Activated T-cell treated with anti-CD3 and anti-CD28 coated beads, Interleukin-2, amount 50 U/mL, for 72 hours (primary cell): ENCODE measurements around the gene SLC24A5. TPM values are rescaled to one million over a fixed set of nuclear protein-coding genes. Genes with fewer than 3 reads are reported as not detected.

ENCODE experiments used
- ATAC-seq, 2 donors: fragments of 150-1000 bp; cut with Tn5 transposase; replicated peaks in 1 of 2; 2 replicates each; pipeline ENCODE4 v1.10.0; 2021; ENCODE audit warnings: moderate library complexity in 2 of 2, mild to moderate bottlenecking in 1 of 2
- DNase-seq, 2 donors: peaks; one replicate each; pipeline ENCODE4 v3.0.0; 2021 to 2022; ENCODE audit warnings: mixed read lengths in 1 of 2
- H3K27ac Mint-ChIP-seq: one replicate; pipeline ENCODE4 v1.8.0; 2022; ENCODE audit warnings: mild to moderate bottlenecking, moderate library complexity, mixed read lengths
- H3K27me3 Mint-ChIP-seq: one replicate; pipeline ENCODE4 v1.8.0; 2022; ENCODE audit warnings: low read depth, mixed read lengths
- H3K36me3 Mint-ChIP-seq, 2 donors: one replicate each; pipeline ENCODE4 v1.8.0; 2022; ENCODE audit warnings: mixed read lengths in 2 of 2, mild to moderate bottlenecking in 1 of 2; ENCODE audit not compliant: insufficient read depth in 2 of 2
- H3K4me1 Mint-ChIP-seq: one replicate; pipeline ENCODE4 v1.8.0; 2022; ENCODE audit warnings: low read depth, mixed read lengths
- H3K4me3 Mint-ChIP-seq, 2 donors: one replicate each; pipeline ENCODE4 v1.8.0; 2022; ENCODE audit warnings: mild to moderate bottlenecking in 2 of 2, mixed read lengths in 2 of 2, moderate library complexity in 2 of 2
- H3K9me3 Mint-ChIP-seq, 2 donors: one replicate each; pipeline ENCODE4 v1.8.0; 2022; ENCODE audit warnings: mixed read lengths in 2 of 2
- total RNA-seq, 2 donors: library from RNA; stranded (reverse); gene quantifications; one replicate each; pipeline ENCODE4 v1.2.3, GENCODE V29; 2022

The SLC24A5 gene
- total RNA-seq, 2 donors from 2014 or later = not detected

DNA sequence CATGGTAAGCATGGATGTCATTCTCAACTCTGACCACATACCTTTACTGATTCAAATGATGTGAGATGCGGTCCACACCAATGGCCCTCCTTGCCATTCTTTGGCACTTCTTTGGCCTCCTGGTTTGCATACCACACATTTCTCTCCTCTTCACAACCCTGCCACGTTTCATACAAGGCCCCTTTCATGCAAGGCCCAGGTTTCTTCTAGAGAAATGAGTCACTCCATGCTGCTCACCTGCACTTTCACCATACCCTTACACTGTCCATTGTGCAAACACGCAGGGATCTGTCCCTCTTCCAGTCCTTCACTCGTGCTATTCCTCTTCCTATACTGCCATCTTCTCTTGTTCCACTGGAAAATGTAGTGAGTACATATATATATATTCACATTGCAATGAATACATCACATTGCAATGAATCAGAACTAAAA is 24.4 kb upstream of the SLC24A5 start:
- no peak overlapping the region for H3K4me3 Mint-ChIP-seq
- H3K4me1 Mint-ChIP-seq = no peaks in the 10 kb centered on the region
- no peaks in the 10 kb centered on the region for H3K36me3 Mint-ChIP-seq
- peaks cover 19% of the 10 kb centered on the region for H3K27me3 Mint-ChIP-seq
- peak in 1 of 2 donors; percentile 28 for ATAC-seq
- H3K9me3 Mint-ChIP-seq = no peaks in the 10 kb centered on the region
- no peak overlapping the region for H3K27ac Mint-ChIP-seq
- no peak for DNase-seq

- Mint-ChIP-seq H3K27ac (no peak overlapping the region), H3K4me3 (no peak overlapping the region), H3K27me3 (peaks cover 19% of the 10 kb centered on the region), H3K36me3 (no peaks in the 10 kb centered on the region), H3K4me1 (no peaks in the 10 kb centered on the region), H3K9me3 (no peaks in the 10 kb centered on the region)
- DNase-seq = no peak
- ATAC-seq = peak in 1 of 2 donors; percentile 33
Measured at GRCh38 chr15:48096813-48097212, 24.0 kb upstream of the SLC24A5 start.

DNA sequence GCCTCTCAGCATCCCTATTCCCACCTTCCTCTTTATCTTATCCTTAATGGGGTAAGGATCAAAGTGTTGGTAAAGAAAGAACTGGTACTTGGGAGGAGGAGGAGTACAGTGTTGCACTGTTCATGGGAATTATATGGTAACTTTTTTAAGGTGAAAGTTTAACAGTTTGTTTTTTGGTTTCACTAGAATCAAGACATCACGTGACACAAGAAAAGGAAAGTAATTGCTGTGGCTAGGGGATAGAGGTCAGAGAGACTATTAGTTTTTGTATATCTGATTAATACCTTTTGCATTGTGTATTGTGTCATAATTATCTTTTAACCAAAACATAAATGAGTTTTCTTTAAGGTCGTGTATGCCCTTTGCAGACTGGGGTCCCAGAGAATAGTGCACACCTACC is 23.5 kb upstream of the SLC24A5 start:
- H3K4me1 Mint-ChIP-seq = no peaks in the 10 kb centered on the region
- no peak overlapping the region for H3K4me3 Mint-ChIP-seq
- H3K27ac Mint-ChIP-seq = no peak overlapping the region
- DNase-seq = no peak
- H3K27me3 Mint-ChIP-seq = peaks cover 21% of the 10 kb centered on the region
- H3K36me3 Mint-ChIP-seq = no peaks in the 10 kb centered on the region
- ATAC-seq = no peak
- H3K9me3 Mint-ChIP-seq = no peaks in the 10 kb centered on the region

GRCh38 chr15:48101376-48101961 is 19.3 kb upstream of the SLC24A5 start:
- no peak overlapping the region for H3K4me3 Mint-ChIP-seq
- H3K9me3 Mint-ChIP-seq = no peaks in the 10 kb centered on the region
- H3K4me1 Mint-ChIP-seq = no peaks in the 10 kb centered on the region
- H3K27ac Mint-ChIP-seq = no peak overlapping the region
- peaks cover 44% of the 10 kb centered on the region for H3K27me3 Mint-ChIP-seq
- no peak for DNase-seq
- no peaks in the 10 kb centered on the region for H3K36me3 Mint-ChIP-seq
- ATAC-seq = no peak

GRCh38 chr15:48102167-48102566 is 18.6 kb upstream of the SLC24A5 start:
- no peaks in the 10 kb centered on the region for H3K9me3 Mint-ChIP-seq
- no peaks in the 10 kb centered on the region for H3K36me3 Mint-ChIP-seq
- H3K27ac Mint-ChIP-seq = no peak overlapping the region
- no peaks in the 10 kb centered on the region for H3K4me1 Mint-ChIP-seq
- ATAC-seq (no peak), DNase-seq (no peak)
- H3K27me3 Mint-ChIP-seq = peaks cover 51% of the 10 kb centered on the region
- H3K4me3 Mint-ChIP-seq = no peak overlapping the region

DNA sequence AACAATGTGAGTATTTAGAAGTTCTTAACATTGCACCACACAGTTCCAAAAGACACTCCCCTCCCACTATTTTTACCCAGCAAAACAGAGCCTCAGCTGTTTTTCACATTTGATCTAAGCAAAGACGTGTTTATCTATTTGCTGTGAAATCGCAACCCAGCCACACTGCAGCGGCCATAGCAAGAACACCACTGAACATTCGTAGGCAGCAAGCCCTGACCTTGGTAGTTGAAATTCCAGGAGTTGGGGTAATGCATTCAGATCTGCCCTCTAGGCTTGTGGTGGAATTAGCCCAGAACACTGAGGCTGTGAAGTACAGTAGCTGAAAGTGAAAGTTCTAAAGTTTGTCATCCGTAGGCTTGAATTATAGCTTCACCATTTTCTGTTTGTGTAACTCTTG is 17.1 kb upstream of the SLC24A5 start:
- Mint-ChIP-seq H3K36me3 (no peaks in the 10 kb centered on the region), H3K27me3 (peaks cover 55% of the 10 kb centered on the region), H3K4me1 (no peaks in the 10 kb centered on the region), H3K4me3 (no peak overlapping the region), H3K9me3 (no peaks in the 10 kb centered on the region), H3K27ac (no peak overlapping the region)
- no peak for ATAC-seq
- no peak for DNase-seq

DNA sequence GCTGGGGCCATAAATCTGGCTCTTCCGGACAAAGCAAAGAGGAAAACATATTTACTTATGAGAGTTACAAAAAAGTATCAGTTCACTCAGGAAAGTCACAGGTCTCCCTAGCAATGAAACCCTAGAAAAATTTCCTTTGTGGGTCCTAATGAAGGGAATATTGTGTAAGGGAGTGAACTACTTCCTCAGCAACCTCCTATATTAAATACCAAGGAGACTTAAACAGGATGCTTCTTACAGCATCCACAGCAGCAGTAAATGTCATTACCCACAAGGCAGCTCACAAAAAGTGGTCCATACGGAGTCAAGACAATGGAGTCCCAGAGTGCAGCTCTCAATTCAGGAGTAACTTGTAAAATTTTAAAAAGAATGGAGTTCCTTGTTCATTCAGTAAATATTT is 14.9 kb upstream of the SLC24A5 start:
- Mint-ChIP-seq H3K4me1 (no peaks in the 10 kb centered on the region), H3K36me3 (no peaks in the 10 kb centered on the region), H3K9me3 (no peaks in the 10 kb centered on the region), H3K27ac (no peak overlapping the region), H3K4me3 (no peak overlapping the region), H3K27me3 (peaks cover 48% of the 10 kb centered on the region)
- DNase-seq = no peak
- no peak for ATAC-seq

- DNase-seq (no peak), ATAC-seq (no peak)
- Mint-ChIP-seq H3K4me3 (no peak overlapping the region), H3K27me3 (peaks cover 31% of the 10 kb centered on the region), H3K36me3 (no peaks in the 10 kb centered on the region), H3K9me3 (no peaks in the 10 kb centered on the region), H3K27ac (no peak overlapping the region), H3K4me1 (no peaks in the 10 kb centered on the region)
Measured at GRCh38 chr15:48109212-48109611, 11.6 kb upstream of the SLC24A5 start.

GRCh38 chr15:48109856-48110531 is 10.8 kb upstream of the SLC24A5 start:
- no peaks in the 10 kb centered on the region for H3K36me3 Mint-ChIP-seq
- no peak overlapping the region for H3K27ac Mint-ChIP-seq
- DNase-seq (no peak), ATAC-seq (no peak)
- H3K4me3 Mint-ChIP-seq = no peak overlapping the region
- H3K9me3 Mint-ChIP-seq = no peaks in the 10 kb centered on the region
- no peaks in the 10 kb centered on the region for H3K4me1 Mint-ChIP-seq
- peaks cover 33% of the 10 kb centered on the region for H3K27me3 Mint-ChIP-seq

GRCh38 chr15:48112242-48112641 is 8.5 kb upstream of the SLC24A5 start:
- H3K27ac Mint-ChIP-seq = no peak overlapping the region

GRCh38 chr15:48119277-48119676 is 1.5 kb upstream of the SLC24A5 start:
- Mint-ChIP-seq H3K36me3 (no peaks in the 10 kb centered on the region), H3K4me1 (no peaks in the 10 kb centered on the region), H3K4me3 (no peak overlapping the region), H3K27me3 (peaks cover 11% of the 10 kb centered on the region), H3K27ac (no peak overlapping the region), H3K9me3 (peaks cover 0 to 3% of the 10 kb centered on the region in 2 donors)
- no peak for DNase-seq
- no peak for ATAC-seq

More at GRCh38 chr15:48112242-48112641, 8.5 kb upstream of the SLC24A5 start:
- no peak for DNase-seq
- Mint-ChIP-seq H3K4me1 (no peaks in the 10 kb centered on the region), H3K9me3 (no peaks in the 10 kb centered on the region), H3K4me3 (no peak overlapping the region), H3K27me3 (peaks cover 18% of the 10 kb centered on the region), H3K36me3 (no peaks in the 10 kb centered on the region)
- no peak for ATAC-seq

DNA sequence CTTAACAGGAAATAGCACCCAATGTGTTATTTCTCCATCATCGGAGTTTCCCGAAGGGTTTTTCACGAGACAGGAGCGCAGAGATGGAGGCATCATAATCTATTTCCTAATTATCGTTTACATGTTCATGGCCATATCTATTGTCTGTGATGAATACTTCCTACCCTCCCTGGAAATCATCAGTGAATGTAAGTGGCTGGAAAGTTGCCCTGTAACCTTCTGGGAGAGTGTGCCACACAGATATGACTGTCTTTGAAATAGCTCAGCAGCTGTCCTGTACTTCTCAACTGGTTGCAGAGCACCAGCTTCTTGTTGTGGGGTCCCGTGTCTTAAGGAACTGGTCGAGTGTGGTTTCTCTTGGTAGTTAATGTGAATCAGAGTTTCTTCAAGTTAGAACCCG is 1.1 kb downstream of the SLC24A5 start:
- Mint-ChIP-seq H3K4me1 (no peaks in the 10 kb centered on the region), H3K4me3 (no peak overlapping the region), H3K9me3 (peaks cover 0 to 3% of the 10 kb centered on the region in 2 donors), H3K36me3 (no peaks in the 10 kb centered on the region), H3K27me3 (peaks cover 17% of the 10 kb centered on the region), H3K27ac (no peak overlapping the region)
- ATAC-seq (no peak), DNase-seq (no peak)

DNA sequence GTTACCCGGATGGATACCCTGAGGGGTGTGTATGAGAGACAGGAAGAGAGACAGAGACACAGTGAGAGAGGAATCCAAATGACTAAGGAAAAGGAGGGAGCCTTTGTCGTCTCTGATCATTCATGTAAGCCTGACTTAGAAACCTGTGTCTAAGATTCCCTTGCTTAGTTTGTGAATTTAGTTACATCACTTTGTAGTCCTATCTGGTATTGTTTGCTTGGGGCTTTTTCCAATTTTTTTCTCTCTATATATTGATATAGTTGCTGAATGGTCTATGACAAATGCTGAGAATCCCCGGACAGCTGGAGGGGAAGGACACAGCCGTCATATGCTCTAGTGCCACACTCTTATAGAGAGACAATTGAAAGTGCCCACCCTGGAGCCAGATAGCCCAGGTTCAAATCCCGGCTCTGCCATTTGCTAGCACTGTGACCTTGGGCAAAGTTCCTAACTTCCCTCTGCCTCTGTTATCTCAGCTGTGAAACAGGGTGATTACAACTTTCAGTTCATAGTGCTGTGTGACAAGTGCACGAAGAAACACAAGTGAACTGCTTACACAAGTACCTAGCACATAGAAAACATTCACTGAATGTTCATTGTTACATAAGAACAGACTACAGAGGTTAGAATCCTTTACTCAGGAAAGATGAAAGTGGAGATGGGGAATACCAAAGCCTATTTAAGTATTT is 6.0 kb downstream of the SLC24A5 start:
- Mint-ChIP-seq H3K27ac (no peak overlapping the region), H3K27me3 (peaks cover 17% of the 10 kb centered on the region), H3K4me3 (no peak overlapping the region), H3K36me3 (no peaks in the 10 kb centered on the region), H3K4me1 (no peaks in the 10 kb centered on the region), H3K9me3 (no peaks in the 10 kb centered on the region)
- ATAC-seq (no peak), DNase-seq (no peak)
